ENCODE measurements around the gene LTBP3.

The LTBP3 gene

GRCh38 chr11:65492637-65493366 is 65.4 kb downstream of the LTBP3 start:
- DNase-seq: no peak

- DNase-seq: no peak
Measured at GRCh38 chr11:65492387-65492636, 65.8 kb downstream of the LTBP3 start.

- no peak for DNase-seq
Measured at GRCh38 chr11:65491614-65492386, 66.4 kb downstream of the LTBP3 start.

GRCh38 chr11:65491163-65491465 is 67.0 kb downstream of the LTBP3 start:
- no peak for DNase-seq

- no peak for DNase-seq
Measured at GRCh38 chr11:65489706-65490320, 68.3 kb downstream of the LTBP3 start.

GRCh38 chr11:65489035-65489705 is 69.0 kb downstream of the LTBP3 start:
- no peak for DNase-seq
